OCI-LY1 (cell line): Measurements from ENCODE around the gene YY1AP1.

Experiments used
- CTCF ChIP-seq: fragments of 200-600 bp; sonication (generic), shearing (Covaris generic); IDR thresholded peaks from 2 replicates; pipeline ENCODE4 v1.5.1; 2017; ENCODE audit warnings: mild to moderate bottlenecking, antibody characterized with exemption, low read length, moderate library complexity, mixed read lengths
- EZH2 ChIP-seq: fragments of 200-600 bp; sonication (generic), shearing (Covaris generic); IDR thresholded peaks from 2 replicates; pipeline ENCODE4 v1.8.0; 2017; ENCODE audit warnings: borderline replicate concordance, mixed run types, mild to moderate bottlenecking, antibody characterized with exemption, low read length, moderate library complexity, mixed read lengths

- TF ChIP-seq EZH2: no peak
- no peak for TF ChIP-seq CTCF
These were observed 16.8 kb downstream of the YY1AP1 start for GRCh38 chr1:155671750-155672149.
